ENCODE measurements around the gene DNAL4.

DNA sequence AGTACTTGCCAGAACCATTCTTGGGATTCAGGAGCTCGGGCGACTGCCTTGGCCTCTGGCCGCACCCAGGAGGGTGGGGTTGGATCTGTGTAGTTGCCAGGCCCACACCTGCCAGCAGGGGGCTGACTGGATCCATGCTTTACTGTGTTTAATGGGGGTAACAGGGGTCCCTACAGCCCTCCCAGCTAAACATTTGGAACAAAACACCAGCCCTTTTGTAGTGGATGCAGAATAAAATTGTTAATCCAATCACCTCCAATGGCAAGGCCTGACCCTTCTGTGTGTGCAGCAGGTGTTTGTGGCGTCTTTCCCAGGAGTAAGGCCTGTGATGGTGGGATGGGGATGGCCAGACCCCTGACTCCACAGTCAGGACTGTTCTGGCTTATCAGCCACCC lies 60.6 kb downstream of the DNAL4 start:
- TF ChIP-seq TAF1 (IDR thresholded peaks at IDR 0.05; ENCODE audit: borderline replicate concordance, insufficient read depth, low read length), result no peak
- TF ChIP-seq POLR2AphosphoS5 (IDR thresholded peaks at IDR 0.05; ENCODE audit: low read depth, low read length), result no peak; the same call in 1 of the 2 replicates

Measured in PFSK-1 (cell line).